Left ventricle myocardium inferior (tissue), 1 donor: ENCODE data around the gene SAFB. TPM values are rescaled to one million over a fixed set of nuclear protein-coding genes. Genes with fewer than 3 reads are reported as not detected.

ENCODE experiments used
- DNase-seq: peaks from one replicate; pipeline ENCODE4 v3.0.0-alpha.2; 2020
- H3K27ac ChIP-seq: fragments of 200-600 bp; replicated peaks from 2 replicates; pipeline ENCODE4 v1.8.0; 2021
- H3K27me3 ChIP-seq: fragments of 200-600 bp; 2 replicates; pipeline ENCODE4 v1.8.0; 2021; ENCODE audit warnings: low read depth
- H3K36me3 ChIP-seq: fragments of 200-600 bp; 2 replicates; pipeline ENCODE4 v1.8.0; 2021
- H3K4me1 ChIP-seq: fragments of 200-600 bp; 2 replicates; pipeline ENCODE4 v1.8.0; 2021
- H3K4me3 ChIP-seq: fragments of 200-600 bp; 2 replicates; pipeline ENCODE4 v1.8.0; 2021; ENCODE audit warnings: mild to moderate bottlenecking, moderate library complexity
- H3K9me3 ChIP-seq: fragments of 200-600 bp; replicated peaks from 2 replicates; pipeline ENCODE4 v1.8.0; 2021
- intact Hi-C: fragments of 100-400 bp; cut with micrococcal nuclease; formaldehyde crosslinking; loops from one replicate; pipeline ENCODE4 v1.11.0; 2022
- total RNA-seq: library from RNA; stranded (reverse); fragmentation: NEBNext Ultra II Directional; extraction: Animal tissue kit (Norgen Biotek cat#: 25700); gene quantifications from one replicate; pipeline ENCODE4 v1.2.1, GENCODE V29; 2021
- TF ChIP-seq, protein P1 (sequence below): fragments of 200-600 bp; IDR thresholded peaks from 2 replicates; pipeline ENCODE4 v1.8.0; 2021; ENCODE audit warnings: antibody characterized with exemption, mild to moderate bottlenecking, borderline replicate concordance
- donor health status: DM: no; HTN: yes; CAD: no; lungs with severe emphysema.

The SAFB gene
- total RNA-seq, 1 donor from 2014 or later, result 54.6 TPM

DNA sequence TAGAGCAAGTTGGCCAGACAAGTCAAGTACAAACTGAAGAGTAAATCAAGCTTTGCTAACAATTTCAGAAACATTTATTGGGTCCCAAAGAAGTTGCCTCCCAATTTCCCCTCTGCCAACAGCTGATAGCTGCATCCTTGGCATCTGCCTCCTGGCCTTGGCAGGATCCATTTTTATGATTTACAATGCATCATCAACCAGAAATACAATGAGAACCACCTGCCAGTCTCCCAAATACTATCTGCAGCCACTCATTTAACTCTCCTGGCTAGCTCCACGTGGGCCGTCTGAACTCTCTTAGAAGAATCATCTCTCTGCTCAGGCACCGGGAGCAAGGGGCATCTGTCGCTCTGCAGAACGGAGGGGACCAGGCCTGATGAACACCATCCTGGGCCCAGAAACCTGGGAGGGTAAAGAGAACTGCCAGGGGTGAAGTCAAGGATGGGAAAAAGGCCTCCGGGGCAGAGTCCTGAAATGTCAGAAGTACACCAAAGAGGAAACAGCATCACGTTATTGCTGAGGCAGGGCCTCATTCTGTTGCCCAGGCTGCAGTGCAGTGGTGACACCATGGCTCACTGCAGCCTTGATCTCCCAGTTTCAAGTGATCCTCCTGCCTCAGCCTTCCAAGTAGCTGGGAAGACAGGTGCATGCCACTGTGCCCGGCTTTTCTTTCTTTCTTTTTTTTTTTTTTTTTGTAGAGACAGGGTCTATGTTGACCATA lies 94.5 kb downstream of the SAFB start:
- H3K4me1 ChIP-seq, result peaks cover 53% of the 10 kb centered on the region
- peak overlapping the region; percentile 100 for H3K27ac ChIP-seq

More for the DNA sequence above, 94.5 kb downstream of the SAFB start:
- no peak overlapping the region for H3K4me3 ChIP-seq
- no peak for DNase-seq
- no peaks in the 10 kb centered on the region for H3K9me3 ChIP-seq
- H3K27me3 ChIP-seq, result no peaks in the 10 kb centered on the region
- TF ChIP-seq, protein P1, sequence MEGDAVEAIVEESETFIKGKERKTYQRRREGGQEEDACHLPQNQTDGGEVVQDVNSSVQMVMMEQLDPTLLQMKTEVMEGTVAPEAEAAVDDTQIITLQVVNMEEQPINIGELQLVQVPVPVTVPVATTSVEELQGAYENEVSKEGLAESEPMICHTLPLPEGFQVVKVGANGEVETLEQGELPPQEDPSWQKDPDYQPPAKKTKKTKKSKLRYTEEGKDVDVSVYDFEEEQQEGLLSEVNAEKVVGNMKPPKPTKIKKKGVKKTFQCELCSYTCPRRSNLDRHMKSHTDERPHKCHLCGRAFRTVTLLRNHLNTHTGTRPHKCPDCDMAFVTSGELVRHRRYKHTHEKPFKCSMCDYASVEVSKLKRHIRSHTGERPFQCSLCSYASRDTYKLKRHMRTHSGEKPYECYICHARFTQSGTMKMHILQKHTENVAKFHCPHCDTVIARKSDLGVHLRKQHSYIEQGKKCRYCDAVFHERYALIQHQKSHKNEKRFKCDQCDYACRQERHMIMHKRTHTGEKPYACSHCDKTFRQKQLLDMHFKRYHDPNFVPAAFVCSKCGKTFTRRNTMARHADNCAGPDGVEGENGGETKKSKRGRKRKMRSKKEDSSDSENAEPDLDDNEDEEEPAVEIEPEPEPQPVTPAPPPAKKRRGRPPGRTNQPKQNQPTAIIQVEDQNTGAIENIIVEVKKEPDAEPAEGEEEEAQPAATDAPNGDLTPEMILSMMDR, result no peak
- peaks cover 19% of the 10 kb centered on the region for H3K36me3 ChIP-seq
- intact Hi-C loops, result no loop called here

Other genes with a start within 250 kb of the SAFB start
- gene ZNRF4, start 167.7 kb upstream of the SAFB start, total RNA-seq, result not detected
- gene TINCR, start 55.1 kb upstream of the SAFB start, total RNA-seq, result not detected
- 40.5 TPM for gene SAFB2, start 307 bp upstream of the SAFB start, total RNA-seq
- 155 TPM for gene MICOS13, start 57.4 kb downstream of the SAFB start, total RNA-seq
- gene HSD11B1L, start 57.9 kb downstream of the SAFB start, total RNA-seq, result 4.5 TPM
- 407 TPM for gene RPL36, start 67.2 kb downstream of the SAFB start, total RNA-seq
- gene LONP1, start 97.1 kb downstream of the SAFB start, total RNA-seq, result 104 TPM
- not detected for gene CATSPERD, start 97.6 kb downstream of the SAFB start, total RNA-seq
- 1.1 TPM for gene PRR22, start 161.7 kb downstream of the SAFB start, total RNA-seq
- 14.1 TPM for gene DUS3L, start 168.1 kb downstream of the SAFB start, total RNA-seq
- 22.8 TPM for gene NRTN, start 182.0 kb downstream of the SAFB start, total RNA-seq
- gene FUT6, start 216.6 kb downstream of the SAFB start, total RNA-seq, result not detected
- not detected for gene FUT3, start 228.4 kb downstream of the SAFB start, total RNA-seq
- gene FUT5, start 247.5 kb downstream of the SAFB start, total RNA-seq, result not detected